Effector memory CD8-positive, alpha-beta T cell (primary cell): ENCODE results near the gene UTS2B.
"Not testable (repeated sequence)": the region's sequence is repeated elsewhere in the genome, so short reads cannot be mapped to it uniquely, and the experiment has no call there.

Experiments
- ATAC-seq: fragments of 150-1000 bp; cut with Tn5 transposase; replicated peaks from 2 replicates; pipeline ENCODE4 v1.10.0; 2021; ENCODE audit warnings: mild to moderate bottlenecking, moderate library complexity
- DNase-seq, 3 experiments: peaks; one replicate each; pipeline ENCODE4 v3.0.0; 2021
- H3K27ac Mint-ChIP-seq, 2 donors: one replicate each; pipeline ENCODE4 v1.8.0; 2022; ENCODE audit warnings: mild to moderate bottlenecking in 2 of 2, mixed read lengths in 2 of 2, moderate library complexity in 2 of 2
- H3K27me3 Mint-ChIP-seq, 2 donors: one replicate each; pipeline ENCODE4 v1.8.0; 2022; ENCODE audit warnings: mixed read lengths in 2 of 2
- H3K36me3 Mint-ChIP-seq: one replicate; pipeline ENCODE4 v1.8.0; 2022; ENCODE audit warnings: mild to moderate bottlenecking, moderate library complexity, mixed read lengths; ENCODE audit not compliant: insufficient read depth
- H3K4me1 Mint-ChIP-seq, 2 donors: one replicate each; pipeline ENCODE4 v1.8.0; 2022; ENCODE audit warnings: low read depth in 2 of 2, mixed read lengths in 2 of 2
- H3K4me3 Mint-ChIP-seq, 2 donors: one replicate each; pipeline ENCODE4 v1.8.0; 2022; ENCODE audit warnings: mild to moderate bottlenecking in 2 of 2, mixed read lengths in 2 of 2, moderate library complexity in 2 of 2
- H3K9me3 Mint-ChIP-seq, 2 donors: one replicate each; pipeline ENCODE4 v1.8.0; 2022; ENCODE audit warnings: mixed read lengths in 2 of 2

UTS2B gene

GRCh38 chr3:191301017-191301416 is 29.3 kb downstream of the UTS2B start:
- DNase-seq, result no peak
- Mint-ChIP-seq H3K27ac (no peak overlapping the region), H3K36me3 (no peaks in the 10 kb centered on the region), H3K9me3 (peaks cover 0 to 4% of the 10 kb centered on the region in 2 donors), H3K4me3 (no peak overlapping the region), H3K4me1 (no peaks in the 10 kb centered on the region), H3K27me3 (no peaks in the 10 kb centered on the region)
- no peak for ATAC-seq

GRCh38 chr3:191300422-191300821 is 29.9 kb downstream of the UTS2B start:
- Mint-ChIP-seq H3K36me3 (no peaks in the 10 kb centered on the region), H3K27ac (no peak overlapping the region), H3K9me3 (peaks cover 0 to 4% of the 10 kb centered on the region in 2 donors), H3K4me3 (no peak overlapping the region), H3K4me1 (no peaks in the 10 kb centered on the region), H3K27me3 (no peaks in the 10 kb centered on the region)
- DNase-seq (no peak), ATAC-seq (no peak)

GRCh38 chr3:191298846-191299245 is 31.5 kb downstream of the UTS2B start:
- no peaks in the 10 kb centered on the region for H3K27me3 Mint-ChIP-seq

GRCh38 chr3:191296041-191296541 is 34.2 kb downstream of the UTS2B start:
- no peaks in the 10 kb centered on the region for H3K4me1 Mint-ChIP-seq
- H3K36me3 Mint-ChIP-seq, result no peaks in the 10 kb centered on the region
- no peaks in the 10 kb centered on the region for H3K27me3 Mint-ChIP-seq
- no peak overlapping the region for H3K27ac Mint-ChIP-seq
- H3K4me3 Mint-ChIP-seq, result no peak overlapping the region
- H3K9me3 Mint-ChIP-seq, result no peaks in the 10 kb centered on the region
- no peak for ATAC-seq
- no peak for DNase-seq

More at GRCh38 chr3:191298846-191299245, 31.5 kb downstream of the UTS2B start:
- DNase-seq (no peak), ATAC-seq (no peak)
- Mint-ChIP-seq H3K36me3 (no peaks in the 10 kb centered on the region), H3K4me3 (no peak overlapping the region), H3K4me1 (no peaks in the 10 kb centered on the region), H3K9me3 (peaks cover 0 to 4% of the 10 kb centered on the region in 2 donors), H3K27ac (no peak overlapping the region)

GRCh38 chr3:191294291-191294690 is 36.0 kb downstream of the UTS2B start:
- ATAC-seq (no peak), DNase-seq (no peak)
- H3K4me3 Mint-ChIP-seq, result no peak overlapping the region
- H3K36me3 Mint-ChIP-seq, result no peaks in the 10 kb centered on the region
- H3K4me1 Mint-ChIP-seq, result no peaks in the 10 kb centered on the region
- H3K27me3 Mint-ChIP-seq, result no peaks in the 10 kb centered on the region
- H3K27ac Mint-ChIP-seq, result no peak overlapping the region
- H3K9me3 Mint-ChIP-seq, result peaks cover 0 to 2% of the 10 kb centered on the region in 2 donors

GRCh38 chr3:191292243-191293015 is 37.9 kb downstream of the UTS2B start:
- Mint-ChIP-seq H3K9me3 (peaks cover 0 to 2% of the 10 kb centered on the region in 2 donors), H3K27me3 (no peaks in the 10 kb centered on the region), H3K36me3 (no peaks in the 10 kb centered on the region), H3K27ac (no peak overlapping the region), H3K4me1 (no peaks in the 10 kb centered on the region), H3K4me3 (no peak overlapping the region)
- ATAC-seq, result no peak
- DNase-seq, result no peak

GRCh38 chr3:191290311-191291025 is 39.9 kb downstream of the UTS2B start:
- no peak overlapping the region for H3K27ac Mint-ChIP-seq
- H3K4me3 Mint-ChIP-seq, result peak overlapping the region; percentile 13 to 36

GRCh38 chr3:191283400-191283799 is 46.9 kb downstream of the UTS2B start:
- ATAC-seq (no peak), DNase-seq (no peak)
- Mint-ChIP-seq H3K27me3 (no peaks in the 10 kb centered on the region), H3K36me3 (no peaks in the 10 kb centered on the region), H3K4me3 (no peak overlapping the region), H3K9me3 (no peaks in the 10 kb centered on the region), H3K27ac (no peak overlapping the region), H3K4me1 (no peaks in the 10 kb centered on the region)

More at GRCh38 chr3:191290311-191291025, 39.9 kb downstream of the UTS2B start:
- no peaks in the 10 kb centered on the region for H3K36me3 Mint-ChIP-seq
- H3K4me1 Mint-ChIP-seq, result no peaks in the 10 kb centered on the region
- DNase-seq, result no peak
- peak; percentile 66 for ATAC-seq
- H3K27me3 Mint-ChIP-seq, result no peaks in the 10 kb centered on the region
- peaks cover 0 to 2% of the 10 kb centered on the region in 2 donors for H3K9me3 Mint-ChIP-seq

- Mint-ChIP-seq H3K27ac (no peak overlapping the region), H3K27me3 (no peaks in the 10 kb centered on the region), H3K4me3 (no peak overlapping the region), H3K9me3 (no peaks in the 10 kb centered on the region), H3K4me1 (no peaks in the 10 kb centered on the region), H3K36me3 (no peaks in the 10 kb centered on the region)
- DNase-seq (no peak), ATAC-seq (no peak)
Observed at GRCh38 chr3:191282251-191283185, 47.8 kb downstream of the UTS2B start.

GRCh38 chr3:191280882-191281281 is 49.4 kb downstream of the UTS2B start:
- Mint-ChIP-seq H3K4me3 (no peak overlapping the region), H3K36me3 (no peaks in the 10 kb centered on the region), H3K4me1 (no peaks in the 10 kb centered on the region), H3K9me3 (no peaks in the 10 kb centered on the region), H3K27ac (no peak overlapping the region), H3K27me3 (no peaks in the 10 kb centered on the region)
- ATAC-seq (no peak), DNase-seq (no peak)

- H3K4me3 Mint-ChIP-seq, result no peak overlapping the region
- no peaks in the 10 kb centered on the region for H3K27me3 Mint-ChIP-seq
Observed at GRCh38 chr3:191280111-191280510, 50.2 kb downstream of the UTS2B start.

GRCh38 chr3:191275751-191276150 is 54.6 kb downstream of the UTS2B start:
- Mint-ChIP-seq H3K27ac (no peak overlapping the region), H3K4me1 (no peaks in the 10 kb centered on the region), H3K27me3 (no peaks in the 10 kb centered on the region), H3K9me3 (no peaks in the 10 kb centered on the region), H3K4me3 (no peak overlapping the region), H3K36me3 (no peaks in the 10 kb centered on the region)
- ATAC-seq, result no peak
- DNase-seq, result no peak

More at GRCh38 chr3:191280111-191280510, 50.2 kb downstream of the UTS2B start:
- Mint-ChIP-seq H3K4me1 (no peaks in the 10 kb centered on the region), H3K9me3 (no peaks in the 10 kb centered on the region), H3K27ac (no peak overlapping the region), H3K36me3 (no peaks in the 10 kb centered on the region)
- ATAC-seq, result no peak
- no peak for DNase-seq

- H3K4me1 Mint-ChIP-seq, H3K4me3 Mint-ChIP-seq, H3K27me3 Mint-ChIP-seq, DNase-seq, H3K36me3 Mint-ChIP-seq, H3K27ac Mint-ChIP-seq, H3K9me3 Mint-ChIP-seq, ATAC-seq: not testable (repeated sequence)
Observed at GRCh38 chr3:191275244-191275643, 55.1 kb downstream of the UTS2B start.
